Activated CD4-positive, alpha-beta T cell treated with anti-CD3 and anti-CD28 coated beads, Interleukin-2, amount 50 U/mL, for 1 hour (primary cell): ENCODE measurements around the gene MYH2.
"Not testable (repeated sequence)": the region's sequence is repeated elsewhere in the genome, so short reads cannot be mapped to it uniquely, and the experiment has no call there.

Source experiments
- DNase-seq: peaks from one replicate; pipeline ENCODE4 v3.0.0-alpha.2; 2020

MYH2 gene

DNA sequence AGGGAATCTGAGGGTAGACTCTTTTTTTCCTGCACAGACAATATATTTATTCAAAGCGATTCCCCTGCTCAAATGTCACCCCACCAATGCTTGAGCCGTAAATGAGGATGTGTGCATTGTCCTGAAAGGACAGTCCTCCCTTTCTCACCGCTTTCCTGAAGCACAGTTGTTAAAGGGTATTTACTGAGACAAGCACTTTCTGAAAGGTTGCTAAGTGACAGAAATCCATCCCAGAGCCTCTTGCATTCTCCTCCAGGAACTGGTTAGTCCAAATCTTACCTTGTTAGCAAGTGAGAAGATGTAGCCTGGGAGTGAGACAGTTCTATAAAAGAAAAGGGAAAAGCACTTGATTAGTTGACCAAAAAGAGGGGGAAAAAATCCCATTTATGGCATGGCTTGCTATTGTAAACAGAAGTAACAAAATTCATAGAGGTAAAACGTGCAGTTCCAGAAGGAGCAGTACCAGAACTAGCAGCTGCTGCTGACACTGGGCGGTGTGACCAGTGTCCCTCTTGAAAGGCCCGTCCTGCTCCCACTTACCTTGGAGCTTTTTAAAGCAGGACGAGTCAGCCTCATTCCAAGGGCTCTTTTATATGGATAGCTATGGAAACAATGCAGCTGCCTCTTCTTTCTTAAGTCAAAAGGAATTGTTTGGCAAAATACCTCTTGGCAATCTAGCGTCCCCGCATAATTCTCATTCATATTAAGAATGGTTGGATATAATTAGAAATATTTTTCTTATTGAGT is at the start of gene MYH2:
Gene MYH2 (minus strand): TSS at position 563 of the 747 bp plus-strand sequence. CDS start 1,738 bp downstream, outside the sequence.
- no peak for DNase-seq

DNA sequence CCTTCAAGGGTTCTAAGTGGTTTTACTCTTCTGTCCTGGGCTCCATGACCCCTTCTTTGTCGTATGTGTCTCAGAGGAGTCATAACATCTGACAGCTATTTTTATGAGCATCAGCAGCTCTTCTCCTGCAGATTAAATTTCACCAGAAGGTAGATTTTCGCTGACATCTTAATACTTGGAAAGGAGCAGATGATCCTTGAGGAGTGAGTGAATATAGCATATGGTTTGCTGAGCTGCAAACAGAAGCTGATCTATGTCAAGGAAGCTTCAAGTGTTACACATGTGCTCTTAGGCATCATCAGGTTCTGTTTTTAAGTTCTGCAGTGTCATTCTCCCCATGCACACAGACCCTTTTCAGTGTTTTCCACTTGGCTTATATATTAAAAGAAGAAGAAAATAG is 49.2 kb upstream of the MYH2 start:
- DNase-seq = no peak

DNA sequence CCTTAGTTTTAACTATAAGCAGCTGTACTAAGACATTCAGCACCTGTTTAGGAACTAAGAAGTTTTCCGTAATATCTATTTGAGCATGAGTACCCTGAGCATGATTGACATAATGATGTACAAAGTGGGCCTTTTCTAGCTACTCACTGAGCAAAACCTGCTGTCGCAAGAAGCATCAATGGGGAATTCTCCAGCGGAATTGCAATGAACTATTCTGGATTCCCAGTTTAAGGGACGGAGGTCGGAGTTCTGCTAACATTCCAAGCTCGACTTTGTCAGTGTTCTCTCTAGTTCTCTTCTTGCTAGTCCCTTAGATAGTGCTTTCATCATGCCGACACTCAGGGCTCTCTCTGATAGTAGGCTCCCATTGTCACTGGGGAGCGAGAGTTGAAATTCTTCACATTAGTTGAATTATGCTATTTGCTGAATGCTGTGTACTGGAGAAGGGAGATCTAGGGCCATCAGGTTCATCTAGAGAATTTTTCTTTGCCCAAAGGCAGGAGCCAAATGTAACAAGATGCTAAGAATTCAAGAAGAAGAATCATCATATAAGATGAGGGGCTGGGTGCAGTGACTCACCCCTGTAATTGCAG is 40.2 kb upstream of the MYH2 start:
- no peak for DNase-seq

DNA sequence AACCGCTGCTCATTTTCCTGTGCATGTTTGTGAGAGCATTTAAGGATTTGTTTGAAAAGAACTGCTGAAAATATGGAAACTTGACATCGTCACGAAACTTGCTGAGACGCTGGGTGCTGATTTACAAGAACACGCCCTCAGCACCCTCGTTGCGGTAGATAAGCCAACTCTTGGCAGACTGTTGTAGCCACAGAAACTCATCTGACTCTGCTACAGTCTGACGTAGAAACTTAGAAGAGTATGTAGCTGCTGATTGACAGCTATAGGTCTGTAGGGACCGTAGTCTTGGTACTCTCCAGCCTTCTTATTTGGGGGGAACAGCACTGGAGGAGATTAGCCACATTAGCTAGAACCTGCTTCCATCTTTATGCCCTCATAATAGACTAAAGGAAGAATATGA is 36.1 kb upstream of the MYH2 start:
- DNase-seq = no peak

DNA sequence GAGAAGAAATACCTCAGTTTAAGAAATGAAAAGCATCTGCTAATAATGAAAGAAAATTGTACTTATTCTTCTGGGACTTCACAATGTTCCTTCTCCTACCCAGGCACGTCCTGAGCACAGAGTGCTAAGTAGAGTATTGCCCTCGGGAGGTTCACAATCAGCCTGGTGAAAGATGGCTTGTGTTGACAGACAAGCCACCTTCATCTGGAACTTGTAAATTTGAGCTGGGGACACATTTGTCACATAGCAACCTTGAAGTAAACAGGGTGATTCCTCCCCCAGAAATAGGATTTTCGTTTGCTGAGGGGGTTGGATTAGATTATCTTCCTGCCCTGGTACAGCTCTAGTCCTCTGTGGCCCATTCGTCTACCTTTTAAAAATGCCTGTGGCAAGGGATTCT is 34.4 kb upstream of the MYH2 start:
- no peak for DNase-seq

DNA sequence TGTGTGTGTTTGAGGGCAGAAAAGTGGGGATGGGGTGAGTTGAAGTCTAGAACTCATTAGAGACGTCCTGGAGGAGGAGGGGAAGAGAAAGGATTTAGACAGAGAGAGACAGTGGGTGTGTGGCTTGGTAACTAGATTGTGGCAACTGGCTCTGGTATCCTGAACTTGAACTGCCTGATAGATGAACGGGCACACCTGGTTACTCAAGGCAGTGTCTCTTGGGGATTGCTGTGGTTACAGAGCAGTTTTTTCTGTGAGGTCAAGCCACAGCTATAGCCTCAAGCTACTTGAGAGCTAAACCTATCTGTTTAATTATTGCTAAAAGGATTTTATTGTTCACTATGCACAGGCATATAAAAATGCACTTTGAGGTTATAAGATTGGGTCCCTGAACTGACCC is 29.8 kb upstream of the MYH2 start:
- no peak for DNase-seq

DNA sequence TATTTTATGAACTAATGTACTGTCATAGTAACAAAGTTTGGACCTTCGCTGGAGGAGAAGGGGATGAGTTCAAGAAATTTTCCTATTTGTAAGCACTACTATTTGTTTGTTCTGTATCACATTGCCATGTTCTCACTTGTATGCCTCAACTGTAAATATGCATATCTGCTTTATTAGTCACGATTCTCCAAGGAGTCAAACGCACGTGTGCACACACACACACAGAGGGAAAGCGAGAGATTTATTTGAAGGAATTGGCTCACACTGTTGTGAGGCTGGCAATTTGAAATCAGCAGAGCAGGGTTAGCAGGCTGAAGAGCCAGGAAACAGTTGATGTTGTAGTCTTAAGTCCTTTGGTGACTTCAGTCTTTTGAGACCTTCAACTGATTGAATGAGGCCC is 24.9 kb upstream of the MYH2 start:
- DNase-seq = no peak

DNA sequence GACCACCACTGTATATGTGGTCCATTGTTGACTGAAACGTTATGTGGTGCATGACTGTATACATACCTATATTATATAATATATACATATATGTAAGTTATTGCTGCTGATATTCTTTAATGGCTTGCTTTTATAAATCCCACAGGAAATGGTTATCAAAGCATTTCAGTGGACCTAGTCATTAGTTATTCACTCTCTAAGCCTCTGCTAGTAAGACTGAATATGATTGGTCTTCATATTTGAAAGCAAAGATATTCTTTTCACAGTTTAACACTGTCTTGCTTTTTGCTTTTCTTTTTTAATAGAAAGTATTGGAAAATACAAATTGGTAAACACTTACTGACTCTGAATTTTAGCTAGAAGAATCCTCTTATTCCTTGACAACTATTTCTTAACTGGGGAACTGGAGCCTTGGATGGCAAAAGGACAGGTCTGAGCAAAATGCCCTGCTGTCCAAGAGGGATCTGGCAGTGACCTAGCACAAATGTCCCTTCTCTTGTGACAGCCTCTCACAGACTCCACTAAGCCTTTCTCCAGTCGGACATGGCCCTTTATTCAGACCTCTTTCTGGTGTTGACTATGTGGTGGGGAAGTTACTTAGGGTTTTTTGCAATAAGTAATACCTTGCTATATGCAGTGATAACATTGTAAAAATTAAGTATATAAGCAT is 14.7 kb upstream of the MYH2 start:
- no peak for DNase-seq

DNA sequence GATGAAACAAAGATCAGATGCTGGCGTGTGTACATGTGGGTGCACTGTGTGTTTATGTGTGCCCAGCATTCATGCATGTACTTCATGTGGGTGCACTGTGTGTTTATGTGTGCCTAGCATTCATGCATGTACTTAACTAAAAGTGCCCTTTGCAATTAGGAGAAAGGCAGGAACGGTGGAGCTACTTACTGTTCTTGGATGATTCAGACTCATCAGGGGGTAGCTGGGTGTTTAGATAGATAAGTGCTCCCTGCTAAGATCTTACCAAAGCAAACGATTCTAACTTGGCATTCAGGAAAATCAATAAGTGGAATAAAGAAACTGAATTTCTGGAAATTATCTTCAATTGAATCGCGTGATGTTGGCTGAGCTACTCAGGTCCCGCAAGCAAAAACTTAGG is 8.6 kb upstream of the MYH2 start:
- DNase-seq = no peak

DNA sequence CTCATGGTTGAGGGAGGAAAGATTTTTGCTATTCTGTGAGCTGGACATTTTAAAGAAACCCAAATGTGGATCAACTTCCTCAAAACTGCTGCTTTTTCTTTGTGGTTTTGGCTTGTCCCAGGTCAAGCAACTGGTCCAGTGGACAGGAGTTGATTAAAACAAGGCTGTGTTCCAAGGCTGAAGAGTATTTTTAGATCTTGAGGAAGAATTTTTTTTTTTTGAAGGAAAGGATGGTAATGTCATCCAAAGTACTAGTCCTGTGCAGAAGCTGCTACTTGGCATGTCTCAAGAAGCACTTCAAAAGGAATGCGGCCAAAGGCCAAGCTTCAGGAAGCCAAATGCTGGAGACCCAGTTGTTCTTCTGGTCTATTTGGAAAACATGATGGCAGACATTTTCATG is 8.0 kb upstream of the MYH2 start:
- no peak for DNase-seq

DNA sequence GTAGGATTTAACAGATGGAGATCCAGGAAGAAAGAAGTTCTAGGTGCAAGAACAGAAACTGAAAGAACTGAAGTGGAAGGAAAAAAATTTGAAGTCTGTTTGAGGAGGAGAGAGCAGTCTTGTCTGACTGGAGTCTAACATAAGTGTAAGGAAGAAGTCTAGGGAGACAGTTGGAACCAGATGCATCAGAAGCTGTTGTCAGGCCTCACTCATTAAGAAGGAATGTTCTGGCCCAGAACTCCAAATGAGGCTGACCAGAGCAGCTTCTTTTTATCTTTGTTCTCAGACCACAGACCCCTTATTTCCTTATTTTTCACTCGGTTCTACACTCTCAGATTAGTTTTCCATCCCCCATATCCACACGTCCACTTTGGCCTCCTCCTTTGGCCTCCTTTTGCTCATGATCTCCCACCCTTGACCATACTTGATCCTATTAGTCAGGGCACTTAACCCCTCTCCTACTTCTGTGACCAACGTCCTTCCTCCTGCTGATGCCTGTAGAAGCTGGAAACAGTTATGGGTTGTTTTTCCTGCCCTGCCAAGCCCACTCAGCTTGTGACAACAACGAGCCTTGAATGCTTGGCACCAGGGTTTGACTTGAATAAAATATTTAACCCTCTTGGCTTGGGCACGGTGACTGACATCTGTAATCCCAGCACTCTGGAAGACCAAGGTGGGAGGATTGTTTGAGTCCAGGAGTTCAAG is 7.0 kb upstream of the MYH2 start:
- no peak for DNase-seq

DNA sequence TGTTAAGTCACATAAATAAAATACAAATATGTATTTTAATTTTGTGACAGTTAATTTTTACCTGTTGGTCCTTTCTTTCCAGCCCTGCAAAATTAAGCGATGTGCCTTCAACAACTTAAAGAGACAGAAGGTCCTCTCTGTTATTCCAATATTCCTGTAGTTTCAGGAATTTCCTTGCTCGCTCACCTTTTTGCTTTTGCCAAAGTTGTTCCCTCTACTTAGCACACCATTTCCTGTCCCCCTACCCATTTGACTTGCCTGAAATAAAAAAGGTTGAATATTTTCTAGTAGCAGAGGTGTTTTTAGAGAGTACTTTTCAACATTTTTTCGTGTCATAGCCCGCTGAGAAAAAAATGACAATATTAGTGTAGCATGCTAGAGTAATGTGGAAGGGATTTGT is 556 bp upstream of the MYH2 start:
- no peak for DNase-seq

DNA sequence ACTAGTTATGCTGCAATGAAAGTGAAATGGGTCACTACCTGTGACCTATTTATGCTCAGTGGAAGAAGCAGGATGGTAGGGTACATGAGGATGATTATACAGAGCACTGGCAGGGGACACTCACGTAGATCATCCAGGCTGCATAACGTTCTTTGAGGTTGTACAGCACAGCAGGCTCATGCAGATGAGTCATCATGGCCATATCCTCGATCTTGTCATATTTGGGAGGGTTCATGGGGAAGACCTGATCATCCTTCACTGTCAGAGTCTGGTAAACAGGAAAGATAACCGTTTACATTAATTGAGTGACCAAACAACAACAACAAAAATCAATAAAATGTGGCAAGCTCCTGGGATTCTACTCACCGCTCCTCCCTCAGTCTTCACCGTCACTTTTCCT is 2.1 kb downstream of the MYH2 start:
- DNase-seq = no peak

DNA sequence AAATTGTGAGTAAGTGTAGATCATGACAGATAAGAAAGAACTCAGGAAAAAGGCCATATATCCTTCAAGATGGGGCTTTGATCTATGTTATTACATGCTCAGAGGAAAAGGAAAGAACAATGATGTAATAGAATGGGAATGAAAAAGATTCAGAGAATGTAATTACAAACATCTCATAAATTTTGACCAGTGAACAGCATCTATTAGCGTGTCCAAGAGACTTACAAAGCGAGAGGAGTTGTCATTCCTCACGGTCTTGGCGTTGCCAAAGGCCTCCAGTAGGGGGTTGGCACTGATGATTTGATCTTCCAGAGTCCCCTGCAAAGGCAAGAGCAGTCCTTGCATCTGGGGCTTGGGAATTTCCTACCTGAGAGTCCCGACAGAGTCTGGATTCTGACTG is 6.0 kb downstream of the MYH2 start:
- DNase-seq = not testable (repeated sequence)

DNA sequence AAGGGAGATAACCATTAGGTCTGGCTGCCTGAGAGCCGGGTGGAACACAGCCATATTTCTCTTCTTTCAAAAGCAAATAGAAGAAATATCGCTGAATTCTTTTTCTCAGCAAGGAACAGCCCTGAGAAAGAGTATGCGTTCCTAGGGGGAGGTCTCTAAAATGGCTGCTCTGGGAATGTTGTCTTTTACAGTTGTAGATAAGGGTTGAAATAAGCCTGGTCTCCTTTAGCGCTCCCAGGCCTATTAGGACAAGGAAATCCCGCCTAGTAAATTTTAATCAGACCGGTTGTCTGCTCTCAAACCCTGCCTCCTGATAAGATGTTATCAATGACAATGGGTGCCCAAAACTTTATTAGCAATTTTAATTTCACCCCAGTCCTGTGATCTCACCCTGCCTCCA is 8.3 kb downstream of the MYH2 start:
- DNase-seq = not testable (repeated sequence)

DNA sequence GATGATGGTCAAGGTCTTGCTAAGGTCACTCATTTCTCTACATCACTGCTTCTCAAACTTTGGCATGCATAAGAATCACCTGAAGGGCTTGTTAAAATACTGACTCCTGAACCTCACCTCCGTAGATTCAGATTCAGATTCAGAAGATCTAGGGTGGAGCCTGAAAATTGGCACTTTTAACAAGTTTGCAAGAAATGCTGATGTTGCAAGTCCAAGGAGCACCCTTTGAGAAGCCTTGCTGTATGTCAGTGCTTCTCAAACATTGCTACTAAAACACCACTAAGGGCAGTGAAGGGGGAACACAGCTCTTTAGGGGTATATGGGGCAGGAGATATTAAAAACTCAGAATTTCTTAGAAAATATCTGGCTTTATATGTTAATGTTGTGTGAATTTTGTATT is 17.4 kb downstream of the MYH2 start:
- no peak for DNase-seq

DNA sequence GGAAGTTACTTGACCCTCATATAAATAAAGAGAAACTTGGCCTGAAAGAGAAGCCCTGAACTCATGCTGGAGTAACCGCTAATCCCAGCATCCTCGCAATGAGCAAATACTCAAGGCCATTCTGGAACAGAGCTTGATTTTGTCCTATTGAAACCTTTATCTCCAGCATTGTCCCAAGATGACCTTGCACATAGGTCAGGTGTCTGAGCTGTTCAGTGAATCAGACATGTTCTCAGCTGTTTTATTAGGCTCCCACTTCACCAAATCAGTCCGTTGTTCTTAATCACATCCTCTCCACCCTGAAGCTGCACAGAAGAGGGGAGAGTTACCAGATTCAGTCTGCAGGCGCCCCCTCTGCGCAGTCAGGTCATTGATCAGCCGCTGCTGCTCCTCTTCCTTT is 22.0 kb downstream of the MYH2 start:
- no peak for DNase-seq

DNA sequence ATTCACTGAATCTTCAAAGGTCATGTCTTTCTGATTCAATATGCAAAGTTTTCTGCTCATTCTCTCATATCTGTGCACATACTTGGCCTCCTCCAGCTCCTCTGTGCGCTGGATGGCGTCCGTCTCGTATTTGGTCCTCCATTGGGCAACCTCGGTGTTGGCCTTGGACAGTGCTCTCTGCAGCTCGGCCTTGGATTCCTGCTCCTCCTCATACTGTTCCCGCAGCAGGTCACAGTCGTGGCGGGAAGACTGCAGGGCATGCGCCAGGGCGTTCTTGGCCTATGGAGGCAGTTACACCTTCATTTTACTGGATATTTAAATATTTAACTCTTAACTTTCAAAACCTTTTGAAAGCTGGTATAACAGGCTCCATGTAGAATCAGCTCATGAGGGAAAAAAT is 22.9 kb downstream of the MYH2 start:
- DNase-seq = no peak

DNA sequence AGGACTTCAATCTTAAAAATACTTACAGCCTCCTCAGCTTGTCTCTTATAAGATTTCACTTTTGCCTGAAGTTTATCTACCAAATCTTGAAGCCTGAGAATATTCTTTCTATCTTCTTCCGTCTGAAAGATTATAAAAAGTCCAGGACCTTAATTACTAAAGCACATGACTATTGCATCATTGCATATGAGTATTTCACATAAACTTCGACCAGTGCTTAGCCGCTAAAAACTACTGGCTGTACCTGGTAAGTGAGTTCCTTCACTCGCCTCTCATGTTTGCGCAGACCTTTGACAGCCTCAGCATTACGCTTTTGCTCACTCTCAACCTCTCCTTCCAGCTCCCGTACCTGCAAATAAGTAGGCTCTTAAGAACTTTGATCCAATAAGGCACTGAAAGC is 26.4 kb downstream of the MYH2 start:
- DNase-seq = no peak

DNA sequence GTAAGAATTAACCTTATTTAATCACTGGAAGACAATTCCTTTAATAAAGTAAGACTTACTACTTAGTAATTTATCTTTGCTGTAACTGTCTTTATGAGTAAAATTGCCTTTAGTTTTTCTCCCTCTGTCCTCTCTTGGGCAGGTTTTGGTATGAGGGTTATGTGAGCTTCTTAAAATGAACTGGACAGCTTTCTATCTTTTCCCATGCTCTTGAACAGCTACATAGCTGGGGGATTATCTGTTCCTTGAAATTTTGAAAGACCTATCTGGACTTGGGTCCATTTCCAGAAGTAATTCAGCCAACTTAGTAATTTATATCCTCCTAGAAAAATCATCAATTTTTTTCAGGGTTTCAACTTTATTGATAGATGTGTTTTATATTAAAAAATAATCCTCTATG is 27.5 kb downstream of the MYH2 start:
- no peak for DNase-seq

DNA sequence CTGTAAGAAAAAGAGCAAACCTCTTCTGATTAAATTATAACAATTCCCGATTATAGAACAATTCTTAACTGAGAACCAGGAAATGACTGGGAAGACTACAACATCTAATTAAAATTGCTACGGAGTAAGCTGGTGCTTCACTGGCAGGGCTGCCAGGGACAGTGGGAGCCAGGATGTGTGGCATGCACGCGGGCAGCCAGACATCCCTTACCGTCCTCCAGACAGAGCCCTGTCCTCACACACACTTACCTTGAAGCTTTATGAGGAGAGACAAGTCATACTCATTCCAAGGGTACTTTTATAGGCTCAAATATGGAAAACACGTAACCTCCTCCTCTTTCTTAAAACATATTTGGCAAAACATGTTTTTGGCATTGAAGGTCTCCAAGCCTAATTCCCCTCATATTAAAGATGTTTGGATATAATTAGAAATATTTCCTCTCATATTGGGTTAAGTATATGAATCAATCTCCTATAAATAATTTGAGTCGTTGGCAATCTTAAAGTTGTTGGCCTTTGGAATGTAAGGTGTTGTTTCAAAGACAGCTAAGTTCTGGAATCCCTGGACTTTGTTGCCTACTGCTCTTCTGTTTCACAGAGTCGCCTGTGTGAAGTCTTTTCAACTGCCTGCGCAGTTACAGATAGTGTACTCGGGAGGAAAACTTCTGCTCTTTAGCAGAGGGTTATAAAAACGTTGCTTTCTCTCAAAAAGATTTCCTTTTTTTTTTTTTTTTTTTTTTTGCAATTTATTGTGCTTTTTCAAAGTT is 31.0 kb downstream of the MYH2 start, which contains the start of gene MYH1:
Gene MYH1 (minus strand): TSS at position 272 of the 767 bp plus-strand sequence. CDS start 1,900 bp downstream, outside the sequence.
- DNase-seq = no peak

DNA sequence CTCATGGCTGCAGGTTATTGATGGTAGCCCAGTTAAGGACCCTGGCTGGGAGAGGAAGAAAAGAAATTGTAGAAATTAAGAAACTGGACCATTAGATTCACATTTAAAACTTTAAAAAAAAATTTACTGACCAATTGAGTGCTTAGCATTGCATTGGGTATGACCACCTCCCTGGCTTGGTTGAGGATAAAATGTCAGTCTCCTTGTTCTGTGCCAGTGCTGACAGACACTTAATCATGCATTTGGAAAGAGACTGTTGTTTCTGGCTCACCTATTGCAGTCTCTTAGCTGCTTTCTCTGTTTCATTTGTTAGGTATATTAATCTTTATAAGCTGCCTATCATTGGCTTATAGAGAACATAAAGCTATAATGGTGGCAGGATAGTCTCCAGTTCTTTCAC is 32.8 kb downstream of the MYH2 start:
- DNase-seq = no peak

DNA sequence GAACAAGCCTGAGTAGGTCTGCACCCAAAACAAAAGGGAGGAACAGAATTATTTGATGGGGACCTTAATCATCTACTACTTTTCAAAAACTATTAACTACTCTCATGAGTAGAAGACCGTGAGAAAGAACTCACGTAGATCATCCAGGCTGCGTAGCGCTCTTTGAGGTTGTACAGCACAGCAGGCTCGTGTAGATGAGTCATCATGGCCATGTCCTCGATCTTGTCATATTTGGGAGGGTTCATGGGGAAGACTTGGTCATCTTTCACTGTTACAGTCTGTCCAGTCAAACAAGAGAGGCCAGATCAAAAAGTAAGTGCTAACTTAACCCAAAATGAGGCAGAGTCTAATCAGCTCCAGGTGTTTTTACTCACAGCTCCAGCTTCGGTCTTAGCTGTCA is 33.4 kb downstream of the MYH2 start:
- DNase-seq = no peak
